ENCODE results near the gene EXOSC10.

EXOSC10 gene

DNA sequence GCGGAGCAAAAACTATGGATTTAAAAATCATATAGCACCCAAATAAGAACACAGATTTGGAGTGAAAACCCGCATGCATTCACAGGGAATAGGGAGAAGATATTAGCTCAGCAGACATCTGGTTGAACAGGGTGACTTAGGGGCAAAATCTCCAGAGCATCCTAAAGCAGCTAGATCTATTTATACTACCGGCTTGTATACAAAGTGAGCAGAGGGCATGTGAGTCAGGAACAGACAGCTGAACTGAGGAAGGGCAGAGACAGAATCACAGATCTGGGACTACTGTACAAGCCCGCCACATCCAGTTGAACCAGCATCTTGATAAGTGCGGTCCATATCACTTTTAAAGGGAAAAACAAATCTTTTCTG is 35.2 kb upstream of the EXOSC10 start:
- Histone ChIP-seq H3K36me3 (ENCODE audit: control insufficient read depth, insufficient read depth, low read length) (peaks cover 65% of the 10 kb centered on the region), H3K9me3 (ENCODE audit: control insufficient read depth, low read length) (no peaks in the 10 kb centered on the region), H3K27ac (ENCODE audit: insufficient read depth, low read length, poor library complexity, severe bottlenecking) (no peak overlapping the region), H3K4me3 (ENCODE audit: insufficient read depth, low read depth, low read length, poor library complexity, severe bottlenecking) (no peak overlapping the region), H3K27me3 (replicated peaks; ENCODE audit: control insufficient read depth, insufficient read depth, low read length, poor library complexity, severe bottlenecking) (no peaks in the 10 kb centered on the region), H3K4me1 (ENCODE audit: control insufficient read depth, insufficient read depth, low read length, poor library complexity, severe bottlenecking) (no peaks in the 10 kb centered on the region)
- DNase-seq: no peak

DNA sequence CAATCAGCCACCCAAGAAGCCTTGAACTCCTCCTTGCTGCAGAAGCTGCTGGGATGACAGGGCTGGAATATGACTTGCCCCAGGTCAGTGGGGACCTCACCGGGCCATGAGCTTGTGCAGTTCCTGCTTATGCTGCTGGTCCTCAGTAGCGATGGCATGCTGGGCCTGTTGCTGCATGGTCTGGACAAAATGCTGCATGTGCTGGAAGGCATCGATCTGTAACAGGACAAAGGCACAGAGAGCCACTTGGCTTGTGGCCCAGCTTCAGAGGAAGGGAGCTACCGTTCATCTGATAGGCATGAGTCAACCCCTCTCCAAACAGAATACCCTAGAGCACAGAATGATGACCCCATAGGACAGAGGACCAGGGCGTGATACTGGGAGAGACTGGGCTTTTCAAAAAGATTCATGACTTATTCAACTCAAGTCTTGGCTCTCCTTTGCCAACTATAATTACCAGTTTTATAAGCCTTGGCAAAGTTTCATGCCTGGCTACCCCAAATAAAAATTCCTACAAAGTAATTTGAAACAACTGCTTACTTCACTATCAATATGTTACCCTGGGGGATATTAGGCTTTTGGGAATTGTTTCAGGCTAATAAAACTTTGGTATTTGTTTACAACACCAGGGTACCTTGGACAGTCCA is 34.7 kb upstream of the EXOSC10 start:
- no peaks in the 10 kb centered on the region for H3K27me3 ChIP-seq (replicated peaks; ENCODE audit: control insufficient read depth, insufficient read depth, low read length, poor library complexity, severe bottlenecking)
- H3K36me3 ChIP-seq (ENCODE audit: control insufficient read depth, insufficient read depth, low read length): peaks cover 69% of the 10 kb centered on the region
- DNase-seq: no peak
- H3K4me1 ChIP-seq (ENCODE audit: control insufficient read depth, insufficient read depth, low read length, poor library complexity, severe bottlenecking): no peaks in the 10 kb centered on the region
- H3K27ac ChIP-seq (ENCODE audit: insufficient read depth, low read length, poor library complexity, severe bottlenecking): no peak overlapping the region
- no peaks in the 10 kb centered on the region for H3K9me3 ChIP-seq (ENCODE audit: control insufficient read depth, low read length)
- H3K4me3 ChIP-seq (ENCODE audit: insufficient read depth, low read depth, low read length, poor library complexity, severe bottlenecking): no peak overlapping the region

DNA sequence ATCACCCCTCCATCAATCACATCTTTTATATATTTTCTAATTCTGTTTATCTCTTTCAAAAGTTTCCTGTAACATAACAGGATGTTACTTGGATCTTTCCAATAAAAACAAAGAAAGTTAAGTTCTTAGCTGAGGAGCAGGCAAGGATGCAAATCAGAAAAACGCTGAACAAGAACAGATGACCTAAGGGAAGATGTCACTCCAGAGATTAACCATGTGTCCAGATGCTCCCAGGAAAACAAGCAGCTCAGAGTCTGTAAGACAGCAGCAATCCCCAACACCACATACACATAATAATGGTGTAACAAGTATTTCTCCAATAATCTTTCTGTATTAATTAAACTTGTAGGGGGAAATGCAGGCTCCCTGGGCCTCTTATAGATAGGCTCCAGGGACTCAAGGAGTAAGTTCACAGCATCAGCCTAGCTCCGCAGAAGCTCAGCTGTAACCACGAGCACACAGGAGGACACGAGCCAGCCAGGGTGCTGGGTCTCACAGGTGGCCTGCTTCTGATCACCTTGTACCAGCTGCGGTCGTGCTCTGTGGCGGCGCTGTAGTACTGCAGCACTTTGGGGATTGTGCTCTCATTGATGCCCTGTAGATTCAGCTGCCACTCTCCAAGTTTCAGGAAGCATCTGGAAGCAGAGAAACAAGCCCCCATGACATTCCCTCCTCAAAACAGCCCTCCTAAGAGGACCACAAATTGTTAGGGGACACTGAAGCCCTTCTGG is 33.1 kb upstream of the EXOSC10 start:
- Histone ChIP-seq H3K27me3 (replicated peaks; ENCODE audit: control insufficient read depth, insufficient read depth, low read length, poor library complexity, severe bottlenecking) (no peaks in the 10 kb centered on the region), H3K4me3 (ENCODE audit: insufficient read depth, low read depth, low read length, poor library complexity, severe bottlenecking) (no peak overlapping the region), H3K9me3 (ENCODE audit: control insufficient read depth, low read length) (no peaks in the 10 kb centered on the region), H3K36me3 (ENCODE audit: control insufficient read depth, insufficient read depth, low read length) (peaks cover 69% of the 10 kb centered on the region), H3K4me1 (ENCODE audit: control insufficient read depth, insufficient read depth, low read length, poor library complexity, severe bottlenecking) (no peaks in the 10 kb centered on the region), H3K27ac (ENCODE audit: insufficient read depth, low read length, poor library complexity, severe bottlenecking) (no peak overlapping the region)
- DNase-seq: no peak

DNA sequence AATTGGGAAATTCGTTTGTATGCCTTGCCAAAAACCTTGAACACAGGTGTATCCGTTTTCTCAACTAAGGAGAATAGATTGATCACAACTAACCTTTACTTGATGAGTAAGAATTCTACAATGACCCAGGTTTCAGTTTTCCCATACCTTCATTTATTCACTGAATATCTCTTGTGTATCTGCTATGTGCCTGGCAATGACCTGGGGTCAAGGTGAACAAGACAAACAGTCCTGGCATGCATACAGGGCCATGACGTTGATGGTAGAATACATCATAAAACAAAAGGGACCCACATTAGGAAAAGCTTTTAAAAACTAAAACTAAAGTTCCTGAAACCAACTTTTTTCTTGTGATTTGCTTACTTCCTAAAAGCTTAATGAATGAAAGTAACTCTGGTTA is 32.1 kb upstream of the EXOSC10 start:
- Histone ChIP-seq H3K36me3 (ENCODE audit: control insufficient read depth, insufficient read depth, low read length) (peaks cover 73% of the 10 kb centered on the region), H3K27me3 (replicated peaks; ENCODE audit: control insufficient read depth, insufficient read depth, low read length, poor library complexity, severe bottlenecking) (no peaks in the 10 kb centered on the region), H3K9me3 (ENCODE audit: control insufficient read depth, low read length) (no peaks in the 10 kb centered on the region), H3K4me3 (ENCODE audit: insufficient read depth, low read depth, low read length, poor library complexity, severe bottlenecking) (no peak overlapping the region), H3K27ac (ENCODE audit: insufficient read depth, low read length, poor library complexity, severe bottlenecking) (no peak overlapping the region), H3K4me1 (ENCODE audit: control insufficient read depth, insufficient read depth, low read length, poor library complexity, severe bottlenecking) (no peaks in the 10 kb centered on the region)
- DNase-seq: no peak

DNA sequence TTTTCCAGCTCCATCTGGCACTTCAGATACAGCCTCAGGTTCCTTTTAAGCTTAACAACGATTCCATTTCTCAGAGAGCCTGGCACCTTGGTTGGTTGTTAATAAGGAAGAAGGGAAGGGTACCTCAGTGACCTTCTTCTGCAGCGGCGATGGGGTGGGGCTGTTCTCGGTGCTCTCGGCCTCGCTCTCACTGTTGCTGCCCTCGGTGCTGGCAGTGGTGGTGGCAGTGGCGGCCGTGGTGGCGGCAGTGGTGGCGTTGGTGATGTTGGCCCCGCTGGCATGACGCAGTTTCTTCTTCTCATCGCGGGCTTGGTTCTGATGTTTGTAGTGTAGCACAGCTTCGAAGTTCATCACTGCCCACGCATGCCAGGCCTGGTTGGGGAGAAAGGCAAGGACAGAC is 30.7 kb upstream of the EXOSC10 start:
- H3K36me3 ChIP-seq (ENCODE audit: control insufficient read depth, insufficient read depth, low read length): peaks cover 82% of the 10 kb centered on the region
- no peaks in the 10 kb centered on the region for H3K27me3 ChIP-seq (replicated peaks; ENCODE audit: control insufficient read depth, insufficient read depth, low read length, poor library complexity, severe bottlenecking)

DNA sequence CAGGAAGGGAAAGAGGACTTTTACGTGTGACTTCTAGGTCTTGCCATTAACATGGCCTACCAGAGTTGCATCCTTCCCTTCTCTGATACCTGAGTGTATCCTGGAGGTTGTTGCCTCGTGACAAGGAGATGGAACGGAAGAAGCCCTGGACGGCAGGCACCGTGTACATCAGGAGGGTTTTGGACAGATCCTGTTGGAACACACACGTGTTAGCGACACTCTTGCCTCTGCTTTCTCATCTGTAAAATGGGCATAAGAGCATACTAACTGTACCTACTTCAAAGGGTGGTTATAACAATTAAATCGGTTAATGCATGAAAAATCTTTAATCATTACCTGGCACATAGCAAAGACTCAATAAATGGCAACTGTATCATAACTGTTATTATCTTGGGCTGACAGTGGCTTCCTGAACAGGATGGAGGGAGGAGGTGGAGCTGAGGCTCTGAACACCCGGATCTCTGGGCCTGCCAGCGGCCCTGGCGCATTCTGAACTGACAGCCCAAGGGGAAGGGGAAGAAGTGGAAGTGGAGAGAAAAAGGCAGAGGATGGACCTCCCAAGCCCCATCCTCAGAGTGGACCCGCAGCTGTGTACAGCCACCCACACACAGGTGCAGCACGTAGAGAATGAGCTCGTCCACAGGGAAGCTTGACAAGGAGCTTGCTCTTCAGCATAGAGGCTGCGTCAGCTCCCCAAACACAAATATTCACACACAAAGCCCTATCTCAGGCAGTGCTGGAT is 30.2 kb upstream of the EXOSC10 start:
- H3K36me3 ChIP-seq (ENCODE audit: control insufficient read depth, insufficient read depth, low read length): peaks cover 87% of the 10 kb centered on the region
- no peak for DNase-seq
- no peak overlapping the region for H3K27ac ChIP-seq (ENCODE audit: insufficient read depth, low read length, poor library complexity, severe bottlenecking)
- no peaks in the 10 kb centered on the region for H3K27me3 ChIP-seq (replicated peaks; ENCODE audit: control insufficient read depth, insufficient read depth, low read length, poor library complexity, severe bottlenecking)
- H3K4me3 ChIP-seq (ENCODE audit: insufficient read depth, low read depth, low read length, poor library complexity, severe bottlenecking): no peak overlapping the region
- no peaks in the 10 kb centered on the region for H3K9me3 ChIP-seq (ENCODE audit: control insufficient read depth, low read length)
- H3K4me1 ChIP-seq (ENCODE audit: control insufficient read depth, insufficient read depth, low read length, poor library complexity, severe bottlenecking): no peaks in the 10 kb centered on the region

More for the DNA sequence above, 30.7 kb upstream of the EXOSC10 start:
- no peak for DNase-seq
- Histone ChIP-seq H3K4me3 (ENCODE audit: insufficient read depth, low read depth, low read length, poor library complexity, severe bottlenecking) (no peak overlapping the region), H3K9me3 (ENCODE audit: control insufficient read depth, low read length) (no peaks in the 10 kb centered on the region), H3K27ac (ENCODE audit: insufficient read depth, low read length, poor library complexity, severe bottlenecking) (no peak overlapping the region), H3K4me1 (ENCODE audit: control insufficient read depth, insufficient read depth, low read length, poor library complexity, severe bottlenecking) (no peaks in the 10 kb centered on the region)

DNA sequence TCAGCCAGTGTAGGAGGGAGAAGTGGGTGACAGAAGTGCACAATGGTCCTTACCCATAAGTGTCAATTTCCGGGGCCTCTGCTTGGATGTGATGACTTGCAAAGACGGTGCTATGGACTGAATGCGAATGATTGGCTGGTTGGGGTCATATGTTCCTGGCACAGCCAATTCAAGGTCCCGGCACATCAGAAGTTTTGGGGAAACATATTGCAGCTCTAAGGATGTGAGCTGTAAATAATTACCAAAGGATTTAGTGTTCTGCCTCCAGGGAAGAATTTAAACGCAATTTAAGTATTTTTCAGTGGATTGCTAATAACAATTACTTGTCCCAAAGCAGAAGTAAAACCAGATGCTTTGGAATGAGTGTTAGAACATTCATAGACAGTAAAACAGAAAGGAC is 26.9 kb upstream of the EXOSC10 start:
- Histone ChIP-seq H3K4me3 (ENCODE audit: insufficient read depth, low read depth, low read length, poor library complexity, severe bottlenecking) (no peak overlapping the region), H3K27ac (ENCODE audit: insufficient read depth, low read length, poor library complexity, severe bottlenecking) (no peak overlapping the region), H3K27me3 (replicated peaks; ENCODE audit: control insufficient read depth, insufficient read depth, low read length, poor library complexity, severe bottlenecking) (no peaks in the 10 kb centered on the region), H3K9me3 (ENCODE audit: control insufficient read depth, low read length) (no peaks in the 10 kb centered on the region), H3K4me1 (ENCODE audit: control insufficient read depth, insufficient read depth, low read length, poor library complexity, severe bottlenecking) (no peaks in the 10 kb centered on the region), H3K36me3 (ENCODE audit: control insufficient read depth, insufficient read depth, low read length) (peaks cover 81% of the 10 kb centered on the region)
- no peak for DNase-seq

DNA sequence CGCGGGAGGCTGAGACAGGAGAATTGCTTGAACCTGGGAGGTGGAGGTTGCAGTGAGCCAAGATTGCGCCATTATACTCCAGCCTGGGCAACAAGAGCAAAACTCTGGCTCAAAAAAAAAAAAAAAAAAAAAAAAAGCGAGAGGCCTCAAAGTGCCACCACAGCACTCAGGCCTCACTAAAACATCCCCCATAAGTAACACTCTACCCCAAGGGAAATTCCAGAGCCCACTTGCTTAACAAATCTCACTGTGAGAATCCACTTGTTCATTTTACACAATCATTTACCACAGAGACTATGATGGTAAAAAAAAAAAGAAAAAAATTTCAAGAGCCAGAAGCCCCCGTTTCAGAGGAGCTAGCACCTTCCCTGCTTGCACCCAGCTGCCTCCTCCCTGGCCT is 26.3 kb upstream of the EXOSC10 start:
- peaks cover 83% of the 10 kb centered on the region for H3K36me3 ChIP-seq (ENCODE audit: control insufficient read depth, insufficient read depth, low read length)
- H3K4me1 ChIP-seq (ENCODE audit: control insufficient read depth, insufficient read depth, low read length, poor library complexity, severe bottlenecking): no peaks in the 10 kb centered on the region
- no peak overlapping the region for H3K27ac ChIP-seq (ENCODE audit: insufficient read depth, low read length, poor library complexity, severe bottlenecking)
- no peak for DNase-seq
- no peaks in the 10 kb centered on the region for H3K27me3 ChIP-seq (replicated peaks; ENCODE audit: control insufficient read depth, insufficient read depth, low read length, poor library complexity, severe bottlenecking)
- no peaks in the 10 kb centered on the region for H3K9me3 ChIP-seq (ENCODE audit: control insufficient read depth, low read length)
- no peak overlapping the region for H3K4me3 ChIP-seq (ENCODE audit: insufficient read depth, low read depth, low read length, poor library complexity, severe bottlenecking)

DNA sequence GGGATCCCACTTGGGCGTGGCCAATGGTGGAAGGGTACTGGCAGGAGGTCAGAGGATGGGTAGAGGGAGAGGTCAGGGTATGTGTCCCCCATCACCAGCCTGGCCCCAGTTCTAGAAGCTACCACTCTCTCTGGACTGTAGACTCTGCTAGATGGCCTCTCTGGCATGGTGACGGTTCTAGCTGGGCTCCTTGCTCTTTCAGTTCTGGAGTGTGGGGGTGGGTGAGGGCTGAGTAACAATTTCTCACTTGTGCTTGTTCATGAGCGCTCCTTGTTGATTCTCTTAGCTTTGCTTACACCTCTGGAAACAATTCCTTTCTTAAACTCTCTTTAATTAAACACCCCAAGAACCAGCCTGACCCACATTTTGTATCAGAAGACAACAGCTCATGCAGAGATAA is 25.3 kb upstream of the EXOSC10 start:
- Histone ChIP-seq H3K4me3 (ENCODE audit: insufficient read depth, low read depth, low read length, poor library complexity, severe bottlenecking) (no peak overlapping the region), H3K36me3 (ENCODE audit: control insufficient read depth, insufficient read depth, low read length) (peaks cover 73% of the 10 kb centered on the region), H3K27ac (ENCODE audit: insufficient read depth, low read length, poor library complexity, severe bottlenecking) (no peak overlapping the region), H3K4me1 (ENCODE audit: control insufficient read depth, insufficient read depth, low read length, poor library complexity, severe bottlenecking) (no peaks in the 10 kb centered on the region), H3K27me3 (replicated peaks; ENCODE audit: control insufficient read depth, insufficient read depth, low read length, poor library complexity, severe bottlenecking) (no peaks in the 10 kb centered on the region), H3K9me3 (ENCODE audit: control insufficient read depth, low read length) (no peaks in the 10 kb centered on the region)
- no peak for DNase-seq

DNA sequence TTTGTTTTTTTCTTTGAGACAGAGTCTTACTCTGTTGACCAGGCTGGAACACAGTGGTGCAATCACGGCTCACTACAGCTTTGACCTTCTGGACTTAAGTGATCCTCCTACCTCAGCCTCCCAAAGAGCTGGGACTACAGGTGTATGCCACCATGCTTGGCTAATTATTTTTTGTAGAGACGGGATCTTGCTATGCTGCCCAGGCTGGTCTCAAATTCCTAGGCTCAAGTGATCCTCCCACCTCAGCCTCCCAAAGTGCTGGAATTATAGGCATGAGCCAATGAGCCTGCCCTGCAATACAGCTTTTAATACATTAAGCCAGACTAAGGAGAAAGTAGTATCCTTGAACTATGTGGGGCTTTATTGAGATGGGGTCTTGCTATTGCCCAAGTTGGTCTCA is 16.6 kb upstream of the EXOSC10 start:
- Histone ChIP-seq H3K4me3 (ENCODE audit: insufficient read depth, low read depth, low read length, poor library complexity, severe bottlenecking) (no peak overlapping the region), H3K27me3 (replicated peaks; ENCODE audit: control insufficient read depth, insufficient read depth, low read length, poor library complexity, severe bottlenecking) (no peaks in the 10 kb centered on the region), H3K9me3 (ENCODE audit: control insufficient read depth, low read length) (no peaks in the 10 kb centered on the region), H3K4me1 (ENCODE audit: control insufficient read depth, insufficient read depth, low read length, poor library complexity, severe bottlenecking) (no peaks in the 10 kb centered on the region), H3K27ac (ENCODE audit: insufficient read depth, low read length, poor library complexity, severe bottlenecking) (no peak overlapping the region), H3K36me3 (ENCODE audit: control insufficient read depth, insufficient read depth, low read length) (peaks cover 48% of the 10 kb centered on the region)
- no peak for DNase-seq
